Inferior parietal cortex (tissue), 1 donor: Measurements from ENCODE around the gene CBR4.
"Not testable (repeated sequence)": the region's sequence is repeated elsewhere in the genome, so short reads cannot be mapped to it uniquely, and the experiment has no call there.

Source experiments
- DNase-seq: peaks from one replicate; pipeline ENCODE4 v3.0.0-alpha.2; 2016; ENCODE audit errors: extremely low spot score

The CBR4 gene

GRCh38 chr4:168993714-168994510 is 16.1 kb downstream of the CBR4 start:
- no peak for DNase-seq

DNA sequence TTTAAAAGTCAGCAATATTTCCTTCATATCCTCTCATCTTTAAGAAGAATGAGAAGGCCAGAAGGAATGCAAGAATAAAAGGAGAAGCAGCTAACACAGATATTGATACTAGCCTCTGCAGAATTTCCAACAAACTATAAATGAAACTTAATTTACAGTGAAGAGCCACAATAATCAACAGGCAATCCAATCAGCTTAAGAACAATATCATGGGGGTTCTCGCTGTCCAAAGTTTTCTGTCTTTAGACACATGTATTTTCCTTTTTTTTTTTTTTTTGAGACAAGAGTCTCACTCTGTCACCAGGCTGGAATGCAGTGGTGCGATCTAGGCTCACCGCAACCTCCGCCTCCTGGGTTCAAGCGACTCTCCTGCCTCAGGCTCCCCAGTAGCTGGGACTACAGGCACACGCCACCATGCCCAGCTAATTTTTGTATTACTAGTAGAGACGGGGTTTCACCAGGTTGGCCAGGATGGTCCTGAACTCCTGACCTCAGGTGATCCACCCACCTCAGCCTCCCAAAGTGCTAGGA is 17.0 kb downstream of the CBR4 start:
- DNase-seq: not testable (repeated sequence)

GRCh38 chr4:168981942-168982341 is 28.1 kb downstream of the CBR4 start:
- no peak for DNase-seq

GRCh38 chr4:168981460-168981859 is 28.6 kb downstream of the CBR4 start:
- no peak for DNase-seq

DNA sequence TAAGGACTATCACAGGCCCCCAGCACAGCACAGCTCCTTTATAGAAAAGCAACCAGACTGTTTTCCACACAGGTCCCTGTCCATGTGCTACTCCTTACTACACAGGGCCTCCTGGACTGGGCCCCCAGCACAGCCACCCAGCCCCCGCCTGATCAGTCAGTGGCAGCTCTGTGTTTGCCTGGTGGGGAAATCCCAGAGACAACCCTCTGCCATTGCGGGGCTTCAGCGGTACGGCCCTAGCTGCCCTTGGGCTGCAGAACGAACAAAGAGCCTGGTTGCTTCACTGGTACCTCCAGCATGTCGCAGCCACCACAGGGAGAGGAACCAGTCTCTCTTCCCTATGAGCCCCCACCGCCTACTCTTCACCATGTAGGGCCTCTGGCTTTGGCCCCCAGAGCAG is 30.7 kb downstream of the CBR4 start:
- no peak for DNase-seq

DNA sequence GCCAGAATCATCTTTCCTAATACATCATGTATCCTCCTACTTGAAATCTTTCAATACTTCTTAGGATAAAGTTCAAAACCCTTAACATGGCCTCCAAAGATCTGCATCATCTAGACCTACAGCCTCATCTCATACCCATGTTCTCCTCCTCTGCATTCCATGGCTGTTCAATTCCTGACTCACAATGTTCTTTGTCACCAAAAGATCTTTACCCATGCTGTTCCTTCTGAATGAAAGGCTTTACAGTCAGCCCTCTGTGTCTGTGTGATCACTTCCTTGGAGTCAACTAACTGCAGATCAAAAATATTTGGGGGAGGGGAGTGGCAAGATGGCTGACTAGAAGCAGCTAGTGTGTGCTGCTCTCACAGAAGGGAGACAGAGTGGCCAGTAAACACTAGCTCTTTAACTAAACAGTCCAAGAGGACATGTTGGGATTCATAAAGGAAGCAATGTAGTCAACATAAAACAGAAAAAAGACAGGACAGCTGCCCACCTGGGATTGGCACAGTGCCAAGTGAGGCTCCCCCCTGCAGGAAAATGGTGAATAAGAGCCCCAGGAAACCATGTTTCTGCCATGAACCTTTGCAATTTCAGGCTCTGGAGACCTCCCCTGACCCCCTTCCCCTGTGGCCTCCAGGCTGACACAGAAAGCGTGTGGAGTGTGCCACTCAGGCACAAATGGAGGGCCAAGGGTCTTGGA is 31.9 kb downstream of the CBR4 start:
- no peak for DNase-seq

GRCh38 chr4:168972596-168972995 is 37.5 kb downstream of the CBR4 start:
- no peak for DNase-seq

- no peak for DNase-seq
Observed at GRCh38 chr4:168960716-168961115, 49.3 kb downstream of the CBR4 start.

DNA sequence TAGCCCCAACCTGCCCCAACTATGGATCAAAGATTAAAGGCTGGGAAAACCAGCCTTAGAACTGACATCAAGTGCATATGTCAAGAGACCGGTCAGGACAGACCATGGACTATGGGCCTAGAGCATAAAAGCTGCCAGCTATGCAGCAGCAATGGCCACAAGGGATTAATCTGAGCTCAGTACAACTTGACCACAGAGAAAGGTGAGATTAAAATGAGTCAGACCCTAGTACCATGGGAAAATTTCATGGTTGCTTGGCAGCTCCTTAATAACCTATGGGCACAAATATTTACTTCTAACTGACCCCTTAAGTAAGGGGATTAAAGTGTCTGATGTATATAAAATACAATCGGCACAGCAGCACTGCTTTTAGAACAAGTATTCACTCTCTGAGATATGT is 54.4 kb downstream of the CBR4 start:
- no peak for DNase-seq

GRCh38 chr4:168952821-168953246 is 57.2 kb downstream of the CBR4 start:
- not testable (repeated sequence) for DNase-seq

- no peak for DNase-seq
Observed at GRCh38 chr4:168945291-168945690, 64.8 kb downstream of the CBR4 start.

- DNase-seq: no peak
Observed at GRCh38 chr4:168942985-168943384, 67.1 kb downstream of the CBR4 start.
